A204.1 (cell line): ENCODE data around the gene CDC42BPA.

Experiments
- FAIRE-seq: peaks from 2 replicates; lab custom pipeline; 2012; peaks lifted over from hg19 to GRCh38; lab: Jason Lieb, UNC

The CDC42BPA gene

GRCh38 chr1:226991920-226992319, 326.4 kb downstream of the CDC42BPA start:
- FAIRE-seq = no peak

- FAIRE-seq = no peak
Measured at GRCh38 chr1:226990133-226990716, 328.1 kb downstream of the CDC42BPA start.

- FAIRE-seq = no peak
Measured at GRCh38 chr1:226989085-226989920, 329.0 kb downstream of the CDC42BPA start.

GRCh38 chr1:226988334-226988666, 330.0 kb downstream of the CDC42BPA start:
- no peak for FAIRE-seq

- no peak for FAIRE-seq
Measured at GRCh38 chr1:226987623-226988333, 330.5 kb downstream of the CDC42BPA start.

- FAIRE-seq = no peak
Measured at GRCh38 chr1:226987179-226987536, 331.1 kb downstream of the CDC42BPA start.

- FAIRE-seq = no peak
Measured at GRCh38 chr1:226986496-226987178, 331.7 kb downstream of the CDC42BPA start.

- FAIRE-seq = no peak
Measured at GRCh38 chr1:226985839-226986463, 332.3 kb downstream of the CDC42BPA start.

GRCh38 chr1:226985239-226985838, 333.0 kb downstream of the CDC42BPA start:
- FAIRE-seq = no peak

GRCh38 chr1:226984521-226985238, 333.6 kb downstream of the CDC42BPA start:
- no peak for FAIRE-seq

- no peak for FAIRE-seq
Measured at GRCh38 chr1:226983992-226984364, 334.3 kb downstream of the CDC42BPA start.

GRCh38 chr1:226983247-226983991, 334.9 kb downstream of the CDC42BPA start:
- no peak for FAIRE-seq

GRCh38 chr1:226982451-226983177, 335.7 kb downstream of the CDC42BPA start:
- FAIRE-seq = no peak

GRCh38 chr1:226981838-226982237, 336.5 kb downstream of the CDC42BPA start:
- no peak for FAIRE-seq

- no peak for FAIRE-seq
Measured at GRCh38 chr1:226981386-226981817, 336.9 kb downstream of the CDC42BPA start.

GRCh38 chr1:226980565-226981385, 337.5 kb downstream of the CDC42BPA start:
- FAIRE-seq = no peak

- no peak for FAIRE-seq
Measured at GRCh38 chr1:226980122-226980560, 338.2 kb downstream of the CDC42BPA start.

GRCh38 chr1:226979517-226980121, 338.7 kb downstream of the CDC42BPA start:
- no peak for FAIRE-seq
